HCT116 (cell line): Measurements from ENCODE around the gene CDC42BPB.

ENCODE experiments used
- CEBPB ChIP-seq: IDR thresholded peaks from 2 replicates; pipeline ENCODE4 v1.6.1; 2012; ENCODE audit warnings: low read depth
- CTCF ChIP-seq, 3 experiments: fragments of 200-600 bp in 1 of 3; sonication (generic) in 1 of 3; IDR thresholded peaks in 2 of 3; conservative IDR thresholded peaks in 1 of 3; 2 replicates each; pipeline ENCODE4 v1.5.1; 2012 to 2017; ENCODE audit warnings: low read depth in 2 of 3, low read length in 2 of 3, antibody characterized with exemption in 1 of 3, borderline replicate concordance in 1 of 3, control low read depth in 1 of 3, mild to moderate bottlenecking in 1 of 3, mixed read lengths in 1 of 3, mixed run types in 1 of 3, moderate library complexity in 1 of 3; ENCODE audit not compliant: insufficient read depth in 1 of 3
- EZH2 ChIP-seq: fragments of 200-600 bp; sonication (generic); IDR thresholded peaks from 2 replicates; pipeline ENCODE4 v1.6.1; 2017; ENCODE audit warnings: antibody characterized with exemption, mixed run types
- JUND ChIP-seq: IDR thresholded peaks from 2 replicates; pipeline ENCODE4 v1.6.1; 2012
- MAX ChIP-seq: IDR thresholded peaks from 2 replicates; pipeline ENCODE4 v1.6.1; 2012
- POLR2A ChIP-seq: IDR thresholded peaks from 2 replicates; pipeline ENCODE4 v1.7.0; 2011; ENCODE audit warnings: borderline replicate concordance; ENCODE audit not compliant: insufficient read depth, insufficient read length; ENCODE audit errors: extremely low read depth
- POLR2AphosphoS5 ChIP-seq: IDR thresholded peaks from 2 replicates; pipeline ENCODE4 v1.6.1; 2011; ENCODE audit warnings: mild to moderate bottlenecking, low read depth, low read length, moderate library complexity
- RAD21 ChIP-seq: IDR thresholded peaks from 2 replicates; pipeline ENCODE4 v1.6.1; 2012; ENCODE audit warnings: low read depth, mild to moderate bottlenecking
- REST ChIP-seq: IDR thresholded peaks from 2 replicates; pipeline ENCODE4 v1.6.1; 2012; ENCODE audit warnings: low read depth
- SIN3A ChIP-seq: IDR thresholded peaks from 2 replicates; pipeline ENCODE4 v1.6.1; 2012; ENCODE audit warnings: low read depth
- ZFX ChIP-seq: fragments of 450-650 bp; IDR thresholded peaks from 2 replicates; pipeline ENCODE4 v1.6.1; 2017

- no peak for TF ChIP-seq CTCF (IDR thresholded peaks at IDR 0.05 in 2 of 3, conservative IDR thresholded peaks at IDR 0.05 in 1 of 3; ENCODE audit: borderline replicate concordance in 1 of 3, insufficient read depth in 1 of 3, low read depth in 2 of 3, low read length in 2 of 3)
- TF ChIP-seq ZFX, result no peak
- TF ChIP-seq POLR2AphosphoS5, result no peak
- TF ChIP-seq RAD21, result no peak
- no peak for TF ChIP-seq JUND
- TF ChIP-seq POLR2A, result no peak
- no peak for TF ChIP-seq MAX
- no peak for TF ChIP-seq CEBPB
- no peak for TF ChIP-seq REST
- no peak for TF ChIP-seq EZH2
- no peak for TF ChIP-seq SIN3A
Observed at GRCh38 chr14:102964152-102964730, 93.1 kb downstream of the CDC42BPB start.
